GM11168 (cell line): ENCODE measurements around the gene NEO1.

Experiments used
- in situ Hi-C: fragments of 300-500 bp; cut with MboI; formaldehyde crosslinking; loops from one replicate; pipeline ENCODE4 v1.12.0; 2022; ENCODE audit warnings: low sequenced_read_pairs; ENCODE audit not compliant: unreplicated experiment

Gene NEO1, protein sequence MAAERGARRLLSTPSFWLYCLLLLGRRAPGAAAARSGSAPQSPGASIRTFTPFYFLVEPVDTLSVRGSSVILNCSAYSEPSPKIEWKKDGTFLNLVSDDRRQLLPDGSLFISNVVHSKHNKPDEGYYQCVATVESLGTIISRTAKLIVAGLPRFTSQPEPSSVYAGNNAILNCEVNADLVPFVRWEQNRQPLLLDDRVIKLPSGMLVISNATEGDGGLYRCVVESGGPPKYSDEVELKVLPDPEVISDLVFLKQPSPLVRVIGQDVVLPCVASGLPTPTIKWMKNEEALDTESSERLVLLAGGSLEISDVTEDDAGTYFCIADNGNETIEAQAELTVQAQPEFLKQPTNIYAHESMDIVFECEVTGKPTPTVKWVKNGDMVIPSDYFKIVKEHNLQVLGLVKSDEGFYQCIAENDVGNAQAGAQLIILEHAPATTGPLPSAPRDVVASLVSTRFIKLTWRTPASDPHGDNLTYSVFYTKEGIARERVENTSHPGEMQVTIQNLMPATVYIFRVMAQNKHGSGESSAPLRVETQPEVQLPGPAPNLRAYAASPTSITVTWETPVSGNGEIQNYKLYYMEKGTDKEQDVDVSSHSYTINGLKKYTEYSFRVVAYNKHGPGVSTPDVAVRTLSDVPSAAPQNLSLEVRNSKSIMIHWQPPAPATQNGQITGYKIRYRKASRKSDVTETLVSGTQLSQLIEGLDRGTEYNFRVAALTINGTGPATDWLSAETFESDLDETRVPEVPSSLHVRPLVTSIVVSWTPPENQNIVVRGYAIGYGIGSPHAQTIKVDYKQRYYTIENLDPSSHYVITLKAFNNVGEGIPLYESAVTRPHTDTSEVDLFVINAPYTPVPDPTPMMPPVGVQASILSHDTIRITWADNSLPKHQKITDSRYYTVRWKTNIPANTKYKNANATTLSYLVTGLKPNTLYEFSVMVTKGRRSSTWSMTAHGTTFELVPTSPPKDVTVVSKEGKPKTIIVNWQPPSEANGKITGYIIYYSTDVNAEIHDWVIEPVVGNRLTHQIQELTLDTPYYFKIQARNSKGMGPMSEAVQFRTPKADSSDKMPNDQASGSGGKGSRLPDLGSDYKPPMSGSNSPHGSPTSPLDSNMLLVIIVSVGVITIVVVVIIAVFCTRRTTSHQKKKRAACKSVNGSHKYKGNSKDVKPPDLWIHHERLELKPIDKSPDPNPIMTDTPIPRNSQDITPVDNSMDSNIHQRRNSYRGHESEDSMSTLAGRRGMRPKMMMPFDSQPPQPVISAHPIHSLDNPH (N-terminal part only)

DNA sequence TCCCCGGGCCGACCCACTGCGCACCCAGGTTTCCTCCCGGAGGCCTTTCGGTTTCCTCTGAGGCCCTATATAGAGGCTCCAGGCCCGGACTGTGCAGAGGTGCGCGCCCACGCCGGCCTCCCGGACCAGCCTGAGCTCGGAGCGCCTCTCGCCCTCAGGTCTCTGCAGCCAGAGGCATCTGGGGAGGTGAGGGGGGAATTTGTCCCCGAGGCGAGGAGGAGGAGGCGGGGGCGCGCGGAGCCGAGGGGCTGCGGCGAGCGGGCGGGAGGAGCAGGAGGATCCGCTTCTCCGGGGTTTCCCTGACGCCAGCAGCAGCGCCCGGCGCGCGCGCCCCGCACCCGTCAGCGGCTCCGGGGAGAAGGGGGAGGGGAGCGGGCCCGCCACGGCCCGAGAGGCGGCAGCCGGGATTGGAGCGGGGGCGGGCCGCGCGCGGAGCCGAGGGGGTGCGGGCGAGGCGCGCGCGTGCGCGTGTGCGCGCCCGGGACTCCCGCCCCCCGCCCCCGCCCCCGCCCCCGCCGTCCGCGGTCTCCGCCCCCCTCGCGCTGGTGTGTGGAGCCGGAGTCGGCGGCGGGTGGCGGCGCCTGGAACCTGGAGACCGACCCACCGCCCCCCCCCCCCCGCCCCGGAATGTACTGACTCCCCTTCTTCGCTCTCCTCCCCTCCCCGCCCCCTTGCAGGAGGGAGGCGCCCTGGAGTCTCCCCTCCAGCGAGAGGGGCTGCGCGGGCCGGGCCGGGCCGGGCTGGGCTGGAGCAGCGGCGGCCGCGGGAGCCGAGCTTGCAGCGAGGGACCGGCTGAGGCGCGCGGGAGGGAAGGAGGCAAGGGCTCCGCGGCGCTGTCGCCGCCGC is at the start of gene NEO1:
Gene NEO1 (plus strand): TSS at position 657 of the 846 bp plus-strand sequence. CDS start 213 bp downstream, outside the sequence.
- in situ Hi-C loops, result no loop called here

DNA sequence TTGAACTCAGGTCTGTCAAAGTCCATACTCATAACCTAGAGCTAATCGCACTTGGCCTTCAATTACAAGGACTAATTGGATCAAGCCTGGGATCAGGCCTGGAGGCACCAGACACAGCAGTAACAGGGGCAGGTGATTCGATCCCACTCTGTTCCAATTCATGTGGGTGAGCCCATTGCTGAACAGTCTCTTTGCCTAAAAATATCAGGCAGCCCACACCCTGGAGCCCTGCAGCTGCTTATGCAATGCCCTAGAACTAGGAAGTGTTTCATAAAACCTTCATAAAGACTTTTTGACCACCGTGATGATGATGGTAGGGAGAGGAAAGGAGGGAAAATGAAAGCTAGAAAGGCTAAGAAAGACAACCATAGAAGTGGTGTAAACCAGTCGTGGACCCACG is 47.8 kb upstream of the NEO1 start:
- in situ Hi-C loops, result no loop called here

DNA sequence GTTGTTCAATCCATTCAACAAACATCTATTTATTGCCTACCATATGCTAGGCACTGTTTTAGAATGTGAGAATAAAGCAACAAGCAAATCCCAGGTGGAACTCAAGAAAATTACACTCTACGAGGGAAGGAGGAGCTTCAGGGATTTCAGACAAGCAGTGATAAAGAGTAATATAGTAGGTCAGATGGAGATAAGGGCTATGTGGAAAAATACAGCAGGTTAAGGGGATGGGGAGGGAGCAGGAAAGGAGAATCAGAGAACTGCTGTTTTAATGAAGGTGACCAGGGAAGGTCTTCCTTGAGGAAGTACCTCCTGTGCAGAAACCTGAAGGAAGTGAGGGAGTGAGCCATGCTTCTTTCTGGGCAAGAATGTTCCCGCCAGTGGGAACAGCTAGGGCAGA is 47.2 kb upstream of the NEO1 start:
- in situ Hi-C loops, result no loop called here

DNA sequence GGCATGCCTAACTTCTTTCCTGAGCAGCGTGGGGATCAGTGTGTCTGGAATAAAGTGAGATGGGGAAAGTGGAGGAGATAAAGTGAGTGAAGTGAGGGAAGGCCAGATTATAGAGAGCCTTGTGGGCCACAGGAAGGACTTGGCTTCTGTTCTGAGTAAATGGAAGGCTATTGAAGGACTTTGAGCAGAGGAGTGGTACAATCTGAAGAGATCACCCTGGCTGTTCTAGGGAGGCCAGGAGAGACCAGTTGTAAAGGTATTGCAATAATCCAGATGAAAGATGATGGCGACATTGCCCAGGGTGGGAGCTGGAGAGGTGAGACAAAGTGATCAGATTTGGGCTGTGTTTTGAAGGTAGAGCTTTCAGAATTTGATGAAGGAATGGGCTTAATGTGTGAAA is 46.8 kb upstream of the NEO1 start:
- in situ Hi-C loops, result no loop called here

DNA sequence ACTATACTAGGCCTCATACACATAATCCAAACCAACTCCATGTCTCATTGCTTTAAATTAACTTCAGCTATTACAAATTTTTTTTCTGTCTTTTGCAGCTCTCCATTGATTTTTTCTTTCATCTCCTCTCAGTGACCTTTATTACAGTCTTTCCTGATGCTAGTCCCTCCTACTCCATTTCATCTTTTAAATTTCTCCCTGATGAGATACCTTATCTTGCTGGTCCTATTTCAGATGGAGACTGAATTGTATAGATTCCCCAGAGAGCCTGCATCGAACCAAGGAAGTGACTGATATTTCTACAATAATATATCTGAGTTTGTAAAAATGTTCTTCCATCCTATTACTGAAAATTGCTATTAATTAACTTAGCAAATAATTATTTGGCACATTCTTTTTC is 45.7 kb upstream of the NEO1 start:
- in situ Hi-C loops, result no loop called here

DNA sequence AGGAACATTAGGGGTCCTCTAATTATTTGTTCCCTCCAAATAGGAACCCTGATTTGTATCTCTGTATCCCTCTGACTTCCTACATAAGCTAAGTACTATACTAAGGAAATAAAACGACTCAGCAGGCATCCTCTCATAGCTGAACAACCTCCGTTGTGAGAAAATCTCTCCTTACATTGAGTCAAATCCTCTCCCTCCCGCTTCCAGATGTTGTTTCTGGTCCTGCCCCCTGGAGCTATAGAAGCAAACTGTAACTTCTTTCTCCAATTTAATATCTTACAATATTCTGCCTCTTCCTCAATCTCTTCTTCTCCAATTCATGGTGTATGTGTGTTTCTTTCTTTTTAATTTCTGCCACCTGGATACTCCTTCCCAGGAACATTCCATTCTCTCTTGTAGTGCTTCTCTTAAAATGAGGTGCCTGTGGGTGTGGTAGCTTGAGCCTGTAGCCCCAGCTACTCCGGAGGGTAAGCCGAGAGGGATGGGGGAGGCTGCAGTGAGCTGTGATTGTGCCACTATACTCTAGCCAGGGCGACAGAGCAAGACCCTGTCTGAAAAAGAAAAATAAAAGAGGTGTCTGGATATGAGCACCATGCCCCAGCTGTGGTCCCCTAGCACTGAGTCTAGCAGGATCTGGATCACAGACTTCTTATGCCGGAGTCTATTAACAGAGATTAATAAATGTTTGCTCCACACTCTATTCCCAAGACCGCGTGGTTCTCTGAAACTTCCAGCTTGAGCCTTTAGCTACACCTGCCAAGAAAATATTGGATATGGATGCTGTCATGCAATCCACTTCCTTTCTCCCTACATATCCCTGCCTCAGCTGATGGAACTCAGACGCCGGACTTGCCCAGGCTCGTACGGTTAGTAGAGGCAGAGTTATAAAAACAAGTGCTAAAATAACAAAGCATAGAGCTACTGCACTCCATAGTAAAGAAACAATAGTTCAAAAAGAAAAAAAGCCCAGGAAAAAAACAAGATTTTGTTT is 42.9 kb upstream of the NEO1 start:
- in situ Hi-C loops, result no loop called here

DNA sequence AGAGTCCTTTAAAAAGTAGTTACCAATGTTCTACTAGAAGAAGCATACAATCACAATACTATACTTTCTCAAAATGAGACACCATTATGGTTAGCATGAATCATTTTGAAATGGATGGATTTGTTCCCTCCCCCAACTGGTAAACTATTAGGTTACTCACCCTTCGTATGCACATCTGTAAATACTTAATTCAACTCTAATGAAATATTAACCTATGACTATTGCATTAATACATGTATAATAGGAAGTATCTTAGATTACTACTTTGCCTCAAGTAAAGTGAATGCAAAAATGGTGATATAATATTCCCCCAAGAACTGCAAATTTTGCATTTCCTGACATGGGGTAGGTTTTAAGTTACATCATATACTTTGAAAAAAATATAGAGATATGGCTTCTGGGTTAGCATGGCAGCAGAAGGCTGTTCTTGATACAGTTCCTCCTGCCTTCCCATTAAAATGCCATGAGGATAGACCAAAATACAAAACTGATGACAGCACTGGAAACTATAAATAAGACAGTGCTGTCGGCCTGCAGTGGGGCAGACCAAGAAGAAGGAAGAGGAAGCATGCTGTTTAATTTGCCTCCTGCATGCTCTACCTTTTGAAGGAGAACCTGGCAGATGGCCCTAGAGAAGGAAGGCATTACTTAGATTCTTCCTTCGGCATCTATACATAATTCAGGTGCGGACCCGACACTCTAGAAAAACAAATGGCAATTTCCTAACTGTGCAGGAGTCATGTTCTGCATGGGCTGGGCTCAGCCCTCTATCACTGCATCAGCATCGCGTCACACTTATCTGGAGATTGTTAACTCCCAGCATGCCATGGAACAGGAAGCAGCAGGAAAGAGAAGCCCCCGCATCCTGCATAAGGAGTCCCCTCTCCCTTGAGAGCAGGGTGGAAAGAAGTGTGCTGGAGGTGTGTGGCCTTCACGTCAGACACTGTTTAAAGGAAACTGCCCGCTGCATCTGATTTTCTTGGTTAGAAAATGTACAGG is 41.8 kb upstream of the NEO1 start:
- in situ Hi-C loops, result no loop called here

DNA sequence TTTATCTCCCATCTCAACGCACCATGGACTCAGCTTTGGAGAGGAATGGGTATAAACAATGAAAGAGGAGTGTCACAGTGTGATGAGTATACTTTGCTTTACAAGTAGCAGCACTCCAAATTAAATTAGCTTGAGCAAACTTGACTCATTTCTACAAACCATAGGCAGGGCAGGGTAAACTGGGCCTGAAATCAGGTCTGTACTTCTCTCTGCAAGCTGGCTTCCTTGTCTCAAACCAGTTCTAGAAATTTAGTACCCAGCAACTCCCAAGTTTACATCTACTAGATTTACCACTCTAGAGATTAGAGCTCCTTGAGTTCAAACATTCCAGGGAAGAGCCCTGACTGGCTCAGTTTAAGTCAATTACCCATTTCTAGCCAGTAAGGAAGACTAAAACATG is 37.4 kb upstream of the NEO1 start:
- in situ Hi-C loops, result no loop called here

DNA sequence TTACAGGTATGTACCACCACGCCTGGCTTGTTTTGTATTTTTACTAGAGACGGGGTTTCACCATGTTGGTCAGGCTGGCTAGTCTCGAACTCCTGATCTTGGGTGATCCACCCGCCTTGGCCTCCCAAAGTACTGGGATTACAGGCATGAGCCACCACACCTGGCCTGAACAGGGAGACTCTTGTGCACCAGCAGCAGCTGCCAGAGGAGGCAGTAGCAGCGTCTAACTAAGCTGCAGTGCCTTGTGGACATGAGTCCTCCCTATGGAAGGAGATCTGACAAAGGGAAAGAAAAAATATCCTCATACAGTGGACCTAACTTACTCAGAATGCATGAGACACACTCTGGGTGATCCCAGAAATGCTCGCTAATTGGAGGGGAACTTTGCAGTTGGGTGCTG is 36.8 kb upstream of the NEO1 start:
- in situ Hi-C loops, result no loop called here

DNA sequence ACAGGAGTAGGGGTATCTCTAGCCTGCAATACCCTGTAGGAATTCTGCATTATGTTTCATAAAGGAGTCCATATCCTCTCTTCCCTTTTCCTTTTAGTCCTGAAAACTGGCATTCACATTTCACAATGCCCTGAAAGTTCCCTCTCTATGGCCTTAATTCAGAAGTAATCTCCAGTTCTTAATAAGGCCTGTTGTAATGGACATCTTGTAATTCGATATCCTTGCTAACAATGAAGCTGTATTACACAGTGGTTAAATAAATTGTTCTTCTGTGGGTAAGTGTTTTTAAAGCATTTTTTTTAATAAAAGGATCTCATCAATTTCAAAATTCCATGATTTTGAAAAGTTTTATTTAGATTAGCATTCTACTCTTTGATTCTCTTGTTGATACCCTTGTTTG is 34.3 kb upstream of the NEO1 start:
- in situ Hi-C loops, result no loop called here

DNA sequence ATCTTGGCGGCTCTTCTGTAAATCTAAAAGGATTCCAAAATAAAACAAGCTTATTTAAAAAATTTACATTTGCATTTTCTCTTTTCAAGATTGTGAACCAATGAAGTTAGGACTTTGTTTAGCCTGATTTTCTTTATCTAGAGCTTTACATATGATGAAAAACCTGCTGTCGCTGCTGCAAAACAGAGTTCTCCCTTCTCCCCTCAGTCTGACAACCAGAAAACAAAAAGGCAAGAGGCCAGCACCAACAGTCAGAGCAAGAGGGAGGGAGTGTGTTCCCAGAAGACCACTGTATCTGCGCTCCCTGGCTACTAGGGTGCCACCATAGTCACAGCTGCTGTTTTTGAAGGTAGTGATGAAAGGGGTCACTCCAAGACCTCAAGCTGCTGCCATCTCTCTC is 33.1 kb upstream of the NEO1 start:
- in situ Hi-C loops, result no loop called here

DNA sequence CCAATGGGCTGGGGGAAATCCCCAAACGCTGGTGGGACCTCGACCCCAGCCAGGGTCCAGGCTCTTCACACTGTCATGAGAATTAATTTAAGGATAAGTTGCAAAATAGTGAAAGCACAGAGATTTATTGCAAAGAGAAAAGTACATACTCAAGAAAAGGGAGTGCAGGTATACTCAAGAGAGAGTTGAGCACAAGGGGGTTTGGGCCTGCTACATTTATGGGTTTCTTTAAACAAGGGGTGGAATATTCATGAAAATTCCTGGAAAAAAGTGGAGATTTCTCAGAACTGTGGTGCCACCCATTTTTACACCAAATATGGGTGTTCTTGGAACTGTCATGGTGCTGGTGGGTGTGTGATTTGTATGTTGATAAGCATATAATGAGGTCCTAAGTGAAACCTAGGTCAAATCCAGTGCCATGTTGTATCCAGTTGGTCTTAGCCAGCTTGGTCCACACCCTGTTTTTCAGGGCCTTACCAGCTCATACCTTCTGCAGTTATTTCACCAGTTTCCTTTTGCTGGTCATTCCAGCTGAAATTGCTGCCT is 32.6 kb upstream of the NEO1 start:
- in situ Hi-C loops, result no loop called here

DNA sequence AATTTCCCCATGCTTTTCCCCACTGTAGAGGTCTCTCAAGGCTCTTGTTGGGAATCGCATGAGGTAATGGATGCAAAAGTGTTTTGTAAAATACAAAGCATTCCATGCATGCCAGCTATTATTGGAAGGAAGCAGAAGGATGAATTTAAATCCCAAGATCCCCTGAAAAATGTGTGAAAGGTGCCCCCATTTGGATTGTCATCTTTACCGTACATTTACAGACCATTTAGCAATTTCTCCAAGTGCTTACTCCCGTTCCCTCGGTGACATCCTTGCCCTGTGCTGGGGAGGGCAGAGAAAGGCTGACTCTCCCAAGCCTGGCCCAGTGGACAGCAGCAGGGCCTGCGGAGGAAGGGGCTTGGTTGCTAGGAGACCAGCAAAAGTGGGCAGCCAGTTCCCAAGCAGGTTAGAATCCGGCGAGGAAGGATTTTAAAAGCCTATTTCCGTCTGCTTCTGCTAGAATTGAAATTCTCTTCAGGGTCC is 31.1 kb upstream of the NEO1 start:
- in situ Hi-C loops, result no loop called here

DNA sequence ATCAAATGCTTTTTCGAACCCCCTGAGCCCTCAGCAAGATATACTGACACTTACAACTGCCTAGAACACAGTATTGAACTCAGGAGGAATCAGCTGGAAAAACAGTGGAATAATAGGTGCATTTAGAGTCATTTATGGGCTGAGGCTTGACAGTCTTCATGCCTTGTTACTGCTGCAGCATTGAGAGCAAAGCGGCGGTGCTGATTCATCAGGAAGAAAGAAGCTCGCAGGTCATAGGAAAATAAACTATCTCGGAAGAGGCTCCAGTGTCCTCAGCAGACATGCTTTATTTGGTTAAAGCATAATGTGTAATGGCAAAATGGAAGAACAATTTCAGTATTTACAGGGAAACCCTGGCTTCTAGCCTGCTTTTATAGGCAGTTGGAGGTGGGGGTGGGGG is 30.1 kb upstream of the NEO1 start:
- in situ Hi-C loops, result no loop called here

DNA sequence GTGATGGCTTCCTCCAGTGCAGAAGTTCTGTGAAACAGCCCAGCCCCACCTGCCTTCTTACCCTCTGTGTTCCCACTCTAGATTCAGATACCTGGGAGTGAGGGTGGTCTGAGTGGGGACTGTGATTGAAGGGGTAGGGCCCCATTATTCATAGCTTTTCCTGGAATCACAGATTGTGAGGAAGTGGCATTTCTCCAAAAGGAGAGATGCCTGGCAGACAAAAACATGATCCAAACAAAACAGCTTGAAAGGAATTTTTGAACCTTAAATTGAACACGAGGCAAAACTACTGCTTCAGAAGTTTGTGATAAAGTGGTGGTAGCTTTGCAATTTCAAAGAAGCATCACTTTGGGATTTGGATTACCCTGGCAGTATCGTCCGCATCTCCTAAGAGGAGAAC is 29.2 kb upstream of the NEO1 start:
- in situ Hi-C loops, result no loop called here

DNA sequence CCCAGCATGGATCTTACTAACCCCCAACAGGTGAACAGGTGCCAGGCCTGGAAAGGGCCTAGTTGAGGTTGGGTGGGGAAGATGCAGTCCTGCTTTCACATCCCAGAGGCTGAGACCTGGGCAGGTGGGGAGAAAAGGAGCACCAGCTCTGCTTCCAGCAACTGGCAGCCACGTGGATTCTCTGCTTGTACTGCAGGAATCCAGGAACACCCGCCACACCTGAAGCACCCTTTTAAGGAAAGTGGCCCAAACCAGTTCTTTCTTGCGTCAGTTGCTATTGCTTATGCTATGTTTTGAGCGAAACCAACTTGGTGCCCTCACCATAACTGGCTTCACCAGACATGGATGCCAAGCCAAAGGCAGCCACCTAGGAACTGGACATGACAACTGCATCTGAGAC is 28.1 kb upstream of the NEO1 start:
- in situ Hi-C loops, result no loop called here

DNA sequence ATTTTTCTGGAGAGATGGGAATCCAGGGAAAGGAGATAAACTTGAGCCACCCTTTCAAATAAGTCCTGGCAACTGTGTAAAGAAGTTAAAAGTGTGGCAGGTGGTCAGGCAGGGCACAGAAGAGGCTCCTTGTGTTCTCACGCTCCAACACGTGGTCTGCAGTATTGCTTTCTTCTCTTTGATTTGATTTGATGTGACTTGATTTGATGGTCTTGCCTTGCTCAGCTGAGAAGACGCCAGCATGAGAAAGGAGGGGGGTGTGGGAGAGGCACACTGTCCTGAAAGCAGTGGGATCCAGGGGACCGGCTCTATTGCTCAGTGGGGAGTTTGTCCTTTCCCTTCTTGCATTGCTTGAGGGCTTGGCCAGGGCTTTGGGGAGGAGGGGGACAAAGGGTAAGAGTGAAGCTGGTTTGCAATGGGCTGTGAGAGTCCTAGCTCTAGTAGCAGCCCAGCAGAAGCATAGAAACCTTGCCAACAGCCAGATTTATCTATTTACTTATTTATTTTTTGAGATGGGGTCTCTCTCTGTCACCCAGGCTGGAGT is 25.7 kb upstream of the NEO1 start:
- in situ Hi-C loops, result no loop called here
